Breast epithelium (tissue), 4 donors: Measurements from ENCODE around the gene FZD10. TPM values are rescaled to one million over a fixed set of nuclear protein-coding genes. Genes with fewer than 3 reads are reported as not detected.

ENCODE experiments used
- DNase-seq, 2 donors: peaks; one replicate each; pipeline ENCODE4 v3.0.0-alpha.2; 2019; ENCODE audit warnings: low spot score in 2 of 2
- H3K27ac ChIP-seq, 2 donors: fragments of 200-600 bp; sonication (generic) in 1 of 2; one replicate each; pipeline ENCODE4 v1.5.1; 2016 to 2019; ENCODE audit warnings: mild to moderate bottlenecking in 1 of 2
- H3K27me3 ChIP-seq, 2 donors: fragments of 200-600 bp; sonication (generic) in 1 of 2; one replicate each; pipeline versions ENCODE4 v1.5.1 to v1.6.0; 2017 to 2019; ENCODE audit warnings: control low read depth in 1 of 2, mild to moderate bottlenecking in 1 of 2
- H3K36me3 ChIP-seq: fragments of 200-600 bp; one replicate; pipeline ENCODE4 v1.5.1; 2019
- H3K4me1 ChIP-seq, 2 donors: fragments of 200-600 bp; sonication (generic); one replicate each; pipeline ENCODE4 v1.5.1; 2016 to 2019; ENCODE audit warnings: control low read depth in 1 of 2
- H3K4me3 ChIP-seq, 3 donors: fragments of 200-600 bp; sonication (generic); 1 replicate in 2 of 3; 2 replicates in 1 of 3; pipeline ENCODE4 v1.5.1; 2016 to 2019; ENCODE audit warnings: mild to moderate bottlenecking in 3 of 3, moderate library complexity in 2 of 3
- H3K9me3 ChIP-seq, 2 donors: fragments of 200-600 bp; sonication (generic) in 1 of 2; one replicate each; pipeline ENCODE4 v1.5.1; 2016 to 2019; ENCODE audit warnings: control low read depth in 1 of 2
- POLR2A ChIP-seq: fragments of 450-650 bp; IDR thresholded peaks from one replicate; pipeline ENCODE4 v1.6.1; 2016; ENCODE audit warnings: antibody characterized with exemption, mild to moderate bottlenecking, moderate library complexity
- POLR2AphosphoS5 ChIP-seq, 3 donors: sonication (generic); formaldehyde crosslinking; IDR thresholded peaks; one replicate each; pipeline ENCODE4 v1.6.1; 2017; ENCODE audit warnings: antibody characterized with exemption in 3 of 3
- intact Hi-C: fragments of 100-400 bp; cut with DNase I; formaldehyde crosslinking; loops from one replicate; pipeline ENCODE4 v1.15.1; 2023; ENCODE audit warnings: low total_unique reads
- total RNA-seq, 3 donors: library from RNA; depleted of rRNA; stranded (reverse); fragments of >200 nt; gene quantifications; one replicate each; pipeline ENCODE4 v1.1.0, GENCODE V29; 2016
- TF ChIP-seq, protein P1 (sequence below), 3 donors: fragments of 450-650 bp; IDR thresholded peaks; one replicate each; pipeline ENCODE4 v1.5.1; 2016 to 2017; ENCODE audit warnings: antibody characterized with exemption in 3 of 3, mild to moderate bottlenecking in 3 of 3, moderate library complexity in 3 of 3

Gene FZD10
- total RNA-seq, 3 donors from 2014 or later, result 0.48 to 2.0 (median 1.8) TPM

DNA sequence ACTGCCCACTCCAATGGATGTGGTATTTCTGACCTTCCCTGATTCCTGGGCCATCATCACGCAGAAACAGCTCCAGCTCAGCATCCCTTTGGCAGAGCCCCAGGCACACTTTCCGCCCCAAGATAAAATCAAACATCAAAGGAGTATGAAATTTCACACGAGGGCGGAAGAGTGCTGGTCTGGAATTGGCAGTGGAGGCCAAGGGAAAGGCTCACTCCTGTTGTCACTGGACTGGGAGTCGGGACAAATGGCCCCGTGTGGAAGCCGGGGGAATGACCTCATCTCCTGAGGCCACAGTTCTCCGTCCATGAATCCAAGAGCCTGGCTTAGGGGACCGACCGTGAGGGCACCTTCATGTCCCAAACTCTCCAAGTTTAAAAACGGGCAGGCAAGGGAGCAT is 40.9 kb downstream of the FZD10 start:
- Histone ChIP-seq H3K27me3 (peaks cover 0 to 4% of the 10 kb centered on the region in 2 donors), H3K4me1 (no peaks in the 10 kb centered on the region), H3K9me3 (peaks cover 0 to 10% of the 10 kb centered on the region in 2 donors), H3K27ac (no peak overlapping the region), H3K4me3 (no peak overlapping the region), H3K36me3 (no peaks in the 10 kb centered on the region)
- TF ChIP-seq POLR2A (no peak), POLR2AphosphoS5 (IDR thresholded peaks at IDR 0.05) (no peak)
- TF ChIP-seq, protein P1, sequence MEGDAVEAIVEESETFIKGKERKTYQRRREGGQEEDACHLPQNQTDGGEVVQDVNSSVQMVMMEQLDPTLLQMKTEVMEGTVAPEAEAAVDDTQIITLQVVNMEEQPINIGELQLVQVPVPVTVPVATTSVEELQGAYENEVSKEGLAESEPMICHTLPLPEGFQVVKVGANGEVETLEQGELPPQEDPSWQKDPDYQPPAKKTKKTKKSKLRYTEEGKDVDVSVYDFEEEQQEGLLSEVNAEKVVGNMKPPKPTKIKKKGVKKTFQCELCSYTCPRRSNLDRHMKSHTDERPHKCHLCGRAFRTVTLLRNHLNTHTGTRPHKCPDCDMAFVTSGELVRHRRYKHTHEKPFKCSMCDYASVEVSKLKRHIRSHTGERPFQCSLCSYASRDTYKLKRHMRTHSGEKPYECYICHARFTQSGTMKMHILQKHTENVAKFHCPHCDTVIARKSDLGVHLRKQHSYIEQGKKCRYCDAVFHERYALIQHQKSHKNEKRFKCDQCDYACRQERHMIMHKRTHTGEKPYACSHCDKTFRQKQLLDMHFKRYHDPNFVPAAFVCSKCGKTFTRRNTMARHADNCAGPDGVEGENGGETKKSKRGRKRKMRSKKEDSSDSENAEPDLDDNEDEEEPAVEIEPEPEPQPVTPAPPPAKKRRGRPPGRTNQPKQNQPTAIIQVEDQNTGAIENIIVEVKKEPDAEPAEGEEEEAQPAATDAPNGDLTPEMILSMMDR (IDR thresholded peaks at IDR 0.05), result no peak
- intact Hi-C loops, result no loop called here
- DNase-seq, result no peak

DNA sequence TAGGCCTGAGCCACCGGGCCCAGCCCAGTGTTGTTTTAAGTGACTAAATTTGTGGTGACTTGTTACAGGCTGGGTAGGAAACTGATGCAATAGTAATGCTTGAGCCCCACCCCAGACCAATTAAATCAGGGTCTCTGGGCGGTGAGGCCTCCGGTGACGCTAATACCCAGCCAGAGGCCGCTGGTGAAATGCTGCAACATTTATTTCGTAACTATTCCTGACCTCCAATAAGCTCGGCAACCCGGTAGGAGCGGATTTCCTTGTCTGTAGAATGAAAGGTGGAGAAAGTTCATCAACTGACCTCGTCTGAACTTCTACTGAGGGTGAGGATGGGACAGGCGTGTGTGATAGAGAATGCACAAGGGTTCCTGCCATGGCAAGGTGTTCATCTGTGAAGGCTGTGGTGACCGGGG is 42.3 kb downstream of the FZD10 start:
- intact Hi-C loops, result no loop called here
- Histone ChIP-seq H3K36me3 (no peaks in the 10 kb centered on the region), H3K27ac (no peak overlapping the region), H3K27me3 (no peaks in the 10 kb centered on the region), H3K4me1 (no peaks in the 10 kb centered on the region), H3K4me3 (no peak overlapping the region), H3K9me3 (peaks cover 4 to 10% of the 10 kb centered on the region in 2 donors)
- TF ChIP-seq, protein P1 (IDR thresholded peaks at IDR 0.05), result no peak
- TF ChIP-seq POLR2A (no peak), POLR2AphosphoS5 (IDR thresholded peaks at IDR 0.05) (no peak)
- no peak for DNase-seq

DNA sequence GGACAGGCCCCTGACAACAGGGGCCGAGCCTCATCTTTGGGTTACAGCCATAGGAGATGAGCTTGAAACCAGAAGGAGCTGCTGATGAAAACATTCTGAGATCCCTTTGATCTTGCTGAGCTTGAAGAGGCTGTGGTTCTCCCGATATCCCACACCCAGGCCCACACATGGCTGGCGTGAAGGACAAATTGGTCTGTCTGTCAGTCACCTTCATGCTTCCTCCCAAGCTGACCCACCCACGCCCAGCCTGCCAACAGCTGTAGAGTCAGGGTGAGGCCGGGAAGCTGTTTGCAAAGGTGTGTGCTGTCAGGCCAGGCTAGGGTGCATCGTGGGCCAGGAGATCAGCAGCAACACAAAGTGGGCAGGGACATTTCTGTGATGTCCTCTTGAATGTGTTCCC is 43.2 kb downstream of the FZD10 start:
- no peaks in the 10 kb centered on the region for H3K36me3 ChIP-seq
- H3K27ac ChIP-seq, result no peak overlapping the region
- no peak overlapping the region for H3K4me3 ChIP-seq
- no peak for DNase-seq
- H3K27me3 ChIP-seq, result no peaks in the 10 kb centered on the region
- intact Hi-C loops, result no loop called here
- H3K9me3 ChIP-seq, result peaks cover 4 to 10% of the 10 kb centered on the region in 2 donors
- no peaks in the 10 kb centered on the region for H3K4me1 ChIP-seq
- no peak for TF ChIP-seq POLR2AphosphoS5 (IDR thresholded peaks at IDR 0.05)
- TF ChIP-seq, protein P1 (IDR thresholded peaks at IDR 0.05), result no peak
- TF ChIP-seq POLR2A, result no peak

DNA sequence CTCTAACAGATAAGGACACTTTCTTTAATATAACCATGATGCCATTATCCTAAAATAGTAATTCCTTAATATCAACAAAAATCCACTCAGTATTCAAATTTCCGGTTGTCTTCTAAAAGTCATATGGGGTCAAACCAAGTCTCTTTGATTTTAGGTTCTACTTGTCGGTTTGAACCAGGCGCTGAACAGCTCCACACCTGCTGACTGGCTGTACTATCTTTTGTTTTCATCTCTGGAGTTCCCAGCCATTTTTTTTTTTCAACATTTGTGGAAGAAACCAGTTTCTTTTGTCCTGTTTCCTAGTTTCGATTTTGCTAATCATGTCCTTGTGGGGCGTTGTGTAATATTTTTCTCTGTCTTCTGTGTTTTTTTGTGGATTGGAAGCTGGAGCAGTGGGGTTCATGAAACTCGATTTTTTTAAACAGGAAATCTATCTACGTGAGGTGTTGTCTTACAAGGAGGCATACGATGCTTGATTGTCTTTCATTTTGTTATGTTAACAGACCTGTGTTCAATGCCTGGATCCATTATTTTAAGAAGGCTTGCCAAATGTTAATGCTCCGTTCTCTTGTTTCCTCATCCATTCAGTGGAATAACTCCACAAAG is 50.2 kb downstream of the FZD10 start:
- no peaks in the 10 kb centered on the region for H3K4me1 ChIP-seq
- no peak for DNase-seq
- H3K36me3 ChIP-seq, result no peaks in the 10 kb centered on the region
- no peaks in the 10 kb centered on the region for H3K27me3 ChIP-seq
- TF ChIP-seq POLR2A (no peak), POLR2AphosphoS5 (IDR thresholded peaks at IDR 0.05) (no peak)
- TF ChIP-seq, protein P1 (IDR thresholded peaks at IDR 0.05), result no peak
- intact Hi-C loops, result no loop called here
- H3K4me3 ChIP-seq, result peak overlapping the region in 1 of 3 donors; percentile 32
- peak overlapping the region; percentile 74 to 80 for H3K27ac ChIP-seq
- peaks cover 4 to 11% of the 10 kb centered on the region in 2 donors for H3K9me3 ChIP-seq

DNA sequence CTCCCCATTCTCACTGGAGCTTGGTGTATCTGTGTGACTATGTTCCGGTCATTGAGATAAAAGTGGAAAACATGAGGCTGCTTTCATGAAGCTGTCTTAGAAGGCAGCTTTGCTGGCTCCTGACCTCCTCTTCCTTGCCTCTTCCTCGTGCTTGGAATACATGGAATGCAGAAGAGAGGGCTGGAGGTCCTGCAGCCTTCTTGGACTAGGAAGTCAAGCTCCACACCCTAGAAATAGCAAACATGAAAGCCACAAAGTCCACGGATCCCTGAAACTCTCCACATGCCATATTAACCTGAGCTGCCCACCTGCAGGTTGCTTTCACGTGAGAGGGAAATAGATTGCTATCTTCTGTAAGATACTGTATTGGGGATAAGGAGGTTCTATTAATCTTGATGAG is 51.0 kb downstream of the FZD10 start:
- Histone ChIP-seq H3K27me3 (no peaks in the 10 kb centered on the region), H3K27ac (peak overlapping the region; percentile 74 to 80), H3K4me3 (no peak overlapping the region), H3K4me1 (no peaks in the 10 kb centered on the region), H3K9me3 (peaks cover 4 to 11% of the 10 kb centered on the region in 2 donors), H3K36me3 (no peaks in the 10 kb centered on the region)
- TF ChIP-seq POLR2A, result no peak
- TF ChIP-seq POLR2AphosphoS5 (IDR thresholded peaks at IDR 0.05), result no peak
- TF ChIP-seq, protein P1 (IDR thresholded peaks at IDR 0.05), result no peak
- intact Hi-C loops, result no loop called here
- no peak for DNase-seq
